Liver (tissue), 3 donors: ENCODE data around the gene GRIP1.

Source experiments
- EGR1 ChIP-seq, 2 donors: IDR thresholded peaks; 2 replicates each; pipeline ENCODE4 v1.6.1; 2016 to 2018; ENCODE audit warnings: antibody characterized with exemption in 2 of 2, low read depth in 2 of 2
- JUND ChIP-seq, 2 donors: IDR thresholded peaks; 2 replicates each; pipeline ENCODE4 v1.6.1; 2016; ENCODE audit warnings: antibody characterized with exemption in 2 of 2
- TAF1 ChIP-seq: conservative IDR thresholded peaks from 2 replicates; pipeline ENCODE4 v1.6.1; 2016; ENCODE audit warnings: antibody characterized with exemption, mild to moderate bottlenecking
- TF ChIP-seq, protein P1 (sequence below): fragments of 150-350 bp; IDR thresholded peaks from 2 replicates; pipeline ENCODE4 v1.5.1; 2017; ENCODE audit warnings: improper control_type of control experiment, low read depth, low read length; ENCODE audit not compliant: missing input control
- TF ChIP-seq, protein P2 (sequence below): IDR thresholded peaks from 2 replicates; pipeline ENCODE4 v1.6.1; 2016; ENCODE audit warnings: antibody characterized with exemption
- TF ChIP-seq, protein P3 (sequence below): IDR thresholded peaks from 2 replicates; pipeline ENCODE4 v1.6.1; 2016; ENCODE audit warnings: antibody characterized with exemption
- donor health status: healthy.
- donor health status: healthy.

DNA sequence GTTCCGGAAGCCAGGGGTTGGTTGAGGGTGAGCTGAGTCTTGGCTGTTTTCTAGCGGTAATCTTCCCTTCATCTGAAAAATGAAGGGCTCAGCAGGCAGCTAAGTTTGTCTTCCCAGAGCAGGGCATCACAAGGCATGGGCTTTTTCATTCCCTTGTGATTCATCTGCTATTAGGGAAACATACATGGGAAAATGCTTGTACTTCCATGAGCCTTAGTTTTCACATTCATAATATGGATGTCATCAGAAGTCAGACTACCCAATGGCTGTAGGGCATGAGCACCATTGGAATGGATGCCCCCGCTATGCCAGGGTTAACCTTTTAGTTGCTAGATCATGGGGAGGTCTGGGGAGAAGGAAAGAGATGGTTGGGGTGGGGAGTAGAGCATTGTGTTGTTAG is 357.9 kb downstream of the GRIP1 start:
- TF ChIP-seq, protein P1, sequence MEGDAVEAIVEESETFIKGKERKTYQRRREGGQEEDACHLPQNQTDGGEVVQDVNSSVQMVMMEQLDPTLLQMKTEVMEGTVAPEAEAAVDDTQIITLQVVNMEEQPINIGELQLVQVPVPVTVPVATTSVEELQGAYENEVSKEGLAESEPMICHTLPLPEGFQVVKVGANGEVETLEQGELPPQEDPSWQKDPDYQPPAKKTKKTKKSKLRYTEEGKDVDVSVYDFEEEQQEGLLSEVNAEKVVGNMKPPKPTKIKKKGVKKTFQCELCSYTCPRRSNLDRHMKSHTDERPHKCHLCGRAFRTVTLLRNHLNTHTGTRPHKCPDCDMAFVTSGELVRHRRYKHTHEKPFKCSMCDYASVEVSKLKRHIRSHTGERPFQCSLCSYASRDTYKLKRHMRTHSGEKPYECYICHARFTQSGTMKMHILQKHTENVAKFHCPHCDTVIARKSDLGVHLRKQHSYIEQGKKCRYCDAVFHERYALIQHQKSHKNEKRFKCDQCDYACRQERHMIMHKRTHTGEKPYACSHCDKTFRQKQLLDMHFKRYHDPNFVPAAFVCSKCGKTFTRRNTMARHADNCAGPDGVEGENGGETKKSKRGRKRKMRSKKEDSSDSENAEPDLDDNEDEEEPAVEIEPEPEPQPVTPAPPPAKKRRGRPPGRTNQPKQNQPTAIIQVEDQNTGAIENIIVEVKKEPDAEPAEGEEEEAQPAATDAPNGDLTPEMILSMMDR = no peak
- TF ChIP-seq JUND (IDR thresholded peaks at IDR 0.05) (no peak), EGR1 (IDR thresholded peaks at IDR 0.05; ENCODE audit: low read depth in 2 of 2) (no peak), TAF1 (no peak)
- TF ChIP-seq, protein P2, sequence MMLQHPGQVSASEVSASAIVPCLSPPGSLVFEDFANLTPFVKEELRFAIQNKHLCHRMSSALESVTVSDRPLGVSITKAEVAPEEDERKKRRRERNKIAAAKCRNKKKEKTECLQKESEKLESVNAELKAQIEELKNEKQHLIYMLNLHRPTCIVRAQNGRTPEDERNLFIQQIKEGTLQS = no peak
- TF ChIP-seq, protein P3, sequence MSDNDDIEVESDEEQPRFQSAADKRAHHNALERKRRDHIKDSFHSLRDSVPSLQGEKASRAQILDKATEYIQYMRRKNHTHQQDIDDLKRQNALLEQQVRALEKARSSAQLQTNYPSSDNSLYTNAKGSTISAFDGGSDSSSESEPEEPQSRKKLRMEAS = no peak
